ENCODE data around the gene CFB.

CFB gene

GRCh38 chr6:31971993-31972708 is 26.3 kb downstream of the CFB start, which contains the start of gene DXO:
Gene DXO, minus strand, starts transcription at chr6:31972138. Its CDS starts 463 bp downstream, at chr6:31971675.
- TF ChIP-seq OSR1 (CRISPR knock-in tag; IDR thresholded peaks at IDR 0.05) (no peak), TCF4 (CRISPR knock-in tag; IDR thresholded peaks at IDR 0.05; ENCODE audit: borderline replicate concordance) (no peak), ZNF565 (CRISPR knock-in tag; conservative IDR thresholded peaks at IDR 0.05; ENCODE audit: low read depth) (no peak), POU6F1 (CRISPR knock-in tag; IDR thresholded peaks at IDR 0.05; ENCODE audit: borderline replicate concordance, low read depth) (no peak), CSDC2 (CRISPR knock-in tag; IDR thresholded peaks at IDR 0.05) (peak; percentile 22; the same call in 1 of the 2 replicates), ZFP3 (CRISPR knock-in tag; IDR thresholded peaks at IDR 0.05) (0 out of 2 replicates have a peak, but pooled peaks have one; percentile 25), TOX (CRISPR knock-in tag; IDR thresholded peaks at IDR 0.05; ENCODE audit: borderline replicate concordance) (no peak), RARB (CRISPR knock-in tag; IDR thresholded peaks at IDR 0.05) (no peak), CREB5 (CRISPR knock-in tag; IDR thresholded peaks at IDR 0.05; ENCODE audit: low read depth) (no peak), ESRRG (CRISPR knock-in tag; IDR thresholded peaks at IDR 0.05) (0 out of 2 replicates have a peak, but pooled peaks have one; percentile 10), TSHZ2 (CRISPR knock-in tag; IDR thresholded peaks at IDR 0.05) (no peak), SNAI2 (CRISPR knock-in tag; IDR thresholded peaks at IDR 0.05) (no peak), ZFP30 (CRISPR knock-in tag; IDR thresholded peaks at IDR 0.05) (0 out of 2 replicates have a peak, but pooled peaks have one; percentile 55), PPARA (CRISPR knock-in tag; IDR thresholded peaks at IDR 0.05; ENCODE audit: borderline replicate concordance) (no peak), ZC3H10 (CRISPR knock-in tag; IDR thresholded peaks at IDR 0.05) (no peak), CSRNP3 (CRISPR knock-in tag; IDR thresholded peaks at IDR 0.05) (peak; percentile 9; the same call in 1 of the 2 replicates), ISL1 (CRISPR knock-in tag; IDR thresholded peaks at IDR 0.05) (no peak), GLIS3 (CRISPR knock-in tag; IDR thresholded peaks at IDR 0.05) (0 out of 2 replicates have a peak, but pooled peaks have one; percentile 21), ARNTL (CRISPR knock-in tag; IDR thresholded peaks at IDR 0.05; ENCODE audit: borderline replicate concordance, low read depth) (no peak), ZNF8 (CRISPR knock-in tag; IDR thresholded peaks at IDR 0.05) (no peak), BACH2 (CRISPR knock-in tag; IDR thresholded peaks at IDR 0.05; ENCODE audit: borderline replicate concordance) (no peak), PATZ1 (CRISPR knock-in tag; IDR thresholded peaks at IDR 0.05; ENCODE audit: borderline replicate concordance) (peak; percentile 82; the same call in 1 of the 2 replicates), ZNF70 (CRISPR knock-in tag; IDR thresholded peaks at IDR 0.05) (no peak)
- peak; percentile 88 for ATAC-seq
